Measurements from ENCODE around the gene C5orf47. TPM values are rescaled to one million over a fixed set of nuclear protein-coding genes. Genes with fewer than 3 reads are reported as not detected.

The C5orf47 gene
- 0.23 TPM for total RNA-seq

GRCh38 chr5:173988554-173989431 lies at the start of gene C5orf47:
C5orf47 (plus strand) TSS chr5:173989170; CDS start chr5:173989264, 94 bp downstream.

GRCh38 chr5:174045470-174046025 lies 56.6 kb downstream of the C5orf47 start, which contains the start of gene NSG2:
NSG2 (plus strand) TSS chr5:174045706; CDS start chr5:174046756, 1,050 bp downstream.

Other genes with a start within 250 kb of the C5orf47 start
- gene CPEB4, start 100.8 kb upstream of the C5orf47 start, total RNA-seq, result 109 TPM
- 655 TPM for gene NSG2, start 56.5 kb downstream of the C5orf47 start, total RNA-seq

All from diencephalon (tissue), 1 donor.